Measurements from ENCODE around the gene PAM. TPM values are rescaled to one million over a fixed set of nuclear protein-coding genes. Genes with fewer than 3 reads are reported as not detected.
"Not testable (repeated sequence)": the region's sequence is repeated elsewhere in the genome, so short reads cannot be mapped to it uniquely, and the experiment has no call there.

The PAM gene
- total RNA-seq, 1 donor from 2014 or later, result 200 TPM

GRCh38 chr5:102998224-102998623 lies 243.1 kb downstream of the PAM start:
- TF ChIP-seq, protein P1, sequence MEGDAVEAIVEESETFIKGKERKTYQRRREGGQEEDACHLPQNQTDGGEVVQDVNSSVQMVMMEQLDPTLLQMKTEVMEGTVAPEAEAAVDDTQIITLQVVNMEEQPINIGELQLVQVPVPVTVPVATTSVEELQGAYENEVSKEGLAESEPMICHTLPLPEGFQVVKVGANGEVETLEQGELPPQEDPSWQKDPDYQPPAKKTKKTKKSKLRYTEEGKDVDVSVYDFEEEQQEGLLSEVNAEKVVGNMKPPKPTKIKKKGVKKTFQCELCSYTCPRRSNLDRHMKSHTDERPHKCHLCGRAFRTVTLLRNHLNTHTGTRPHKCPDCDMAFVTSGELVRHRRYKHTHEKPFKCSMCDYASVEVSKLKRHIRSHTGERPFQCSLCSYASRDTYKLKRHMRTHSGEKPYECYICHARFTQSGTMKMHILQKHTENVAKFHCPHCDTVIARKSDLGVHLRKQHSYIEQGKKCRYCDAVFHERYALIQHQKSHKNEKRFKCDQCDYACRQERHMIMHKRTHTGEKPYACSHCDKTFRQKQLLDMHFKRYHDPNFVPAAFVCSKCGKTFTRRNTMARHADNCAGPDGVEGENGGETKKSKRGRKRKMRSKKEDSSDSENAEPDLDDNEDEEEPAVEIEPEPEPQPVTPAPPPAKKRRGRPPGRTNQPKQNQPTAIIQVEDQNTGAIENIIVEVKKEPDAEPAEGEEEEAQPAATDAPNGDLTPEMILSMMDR (conservative IDR thresholded peaks at IDR 0.05; ENCODE audit: low read depth, low read length), result no peak
- DNase-seq (ENCODE audit: low read depth), result no peak

DNA sequence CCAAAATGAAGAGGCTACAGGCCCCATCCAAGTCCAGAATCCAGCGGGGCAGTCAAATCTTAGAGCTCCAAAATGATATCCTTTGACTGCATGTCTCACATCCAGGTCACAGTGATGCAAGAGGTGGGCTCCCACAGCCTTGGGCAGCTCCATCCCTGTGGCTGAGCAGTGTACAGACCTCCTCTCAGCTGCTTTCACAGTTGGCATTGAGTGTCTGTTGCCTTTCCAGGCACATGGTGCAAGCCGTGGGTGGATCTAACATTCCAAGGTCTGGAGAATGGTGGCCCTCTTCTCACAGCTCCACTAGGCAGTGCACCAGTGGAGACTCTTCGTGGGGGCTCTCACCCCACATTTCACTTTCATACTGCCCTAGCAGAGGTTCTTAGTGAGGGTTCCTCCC lies 244.1 kb downstream of the PAM start:
- no peak for DNase-seq (ENCODE audit: low read depth)
- TF ChIP-seq, protein P1 (conservative IDR thresholded peaks at IDR 0.05; ENCODE audit: low read depth, low read length), result no peak
- no peak overlapping the region for H3K4me3 ChIP-seq (ENCODE audit: low read depth, low read length)

More at GRCh38 chr5:102998224-102998623, 243.1 kb downstream of the PAM start:
- H3K4me3 ChIP-seq (ENCODE audit: low read depth, low read length), result no peak overlapping the region

DNA sequence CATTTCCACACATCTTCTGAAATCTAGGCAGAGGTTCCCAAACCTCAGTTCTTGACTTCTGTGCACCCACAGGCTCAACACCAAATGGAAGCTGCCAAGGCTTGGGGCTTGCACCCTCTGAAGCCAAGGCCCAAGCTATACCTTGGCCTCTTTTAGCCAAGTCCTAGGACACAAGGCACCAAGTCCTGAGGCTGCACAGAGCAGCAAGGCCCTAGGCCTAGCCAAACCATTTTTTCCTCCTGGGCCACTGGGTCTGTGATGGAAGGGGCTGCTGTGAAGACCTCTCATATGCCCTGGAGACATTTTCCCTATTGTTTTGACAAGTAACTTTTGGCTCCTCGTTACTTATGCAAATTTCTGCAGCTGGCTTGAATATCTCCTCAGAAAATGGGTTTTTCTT lies 244.5 kb downstream of the PAM start:
- not testable (repeated sequence) for DNase-seq (ENCODE audit: low read depth); H3K4me3 ChIP-seq (ENCODE audit: low read depth, low read length)

DNA sequence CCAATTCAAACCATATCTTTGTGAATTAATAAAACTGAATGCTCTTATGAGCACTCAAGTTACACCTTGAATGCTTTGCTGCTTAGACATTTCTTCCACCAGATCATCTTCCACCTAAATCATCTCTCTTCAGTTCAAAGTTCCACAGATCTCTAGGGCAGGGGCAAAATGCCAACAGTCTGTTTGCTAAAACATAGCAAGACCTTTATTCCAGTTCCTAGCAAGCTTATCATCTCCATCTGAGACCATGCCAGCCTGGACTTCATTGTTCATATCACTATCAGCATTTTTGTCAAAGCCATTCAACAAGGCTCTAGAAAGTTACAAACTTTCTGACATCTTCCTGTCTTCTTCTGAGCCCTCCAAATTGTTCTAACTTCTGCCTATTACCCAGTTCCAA lies 245.0 kb downstream of the PAM start:
- no peak for DNase-seq (ENCODE audit: low read depth)
- no peak overlapping the region for H3K4me3 ChIP-seq (ENCODE audit: low read depth, low read length)
- TF ChIP-seq, protein P1 (conservative IDR thresholded peaks at IDR 0.05; ENCODE audit: low read depth, low read length), result no peak

- no peak overlapping the region for H3K4me3 ChIP-seq (ENCODE audit: low read depth, low read length)
- DNase-seq (ENCODE audit: low read depth), result no peak
- TF ChIP-seq, protein P1 (conservative IDR thresholded peaks at IDR 0.05; ENCODE audit: low read depth, low read length), result no peak
Measured at GRCh38 chr5:103003872-103004271, 248.8 kb downstream of the PAM start.

DNA sequence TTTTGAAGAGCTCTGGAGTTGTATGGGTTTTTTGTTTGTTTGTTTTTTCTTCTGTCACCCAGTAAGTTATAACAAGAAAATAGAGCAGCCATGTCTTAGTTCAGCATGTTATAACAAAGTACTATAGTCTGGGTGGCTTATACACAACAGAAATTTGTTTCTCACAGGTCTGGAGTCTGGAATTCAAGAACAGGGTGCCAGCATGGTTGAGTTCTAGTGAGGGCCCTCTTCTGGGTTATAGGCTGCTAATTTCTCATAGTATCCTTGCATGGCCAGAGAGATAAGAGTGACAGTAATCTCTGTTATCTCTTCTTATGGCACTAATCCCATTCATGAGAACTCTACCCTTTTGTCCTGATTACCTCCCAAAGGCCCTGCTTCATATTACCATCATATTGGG lies 250.2 kb downstream of the PAM start:
- no peak for DNase-seq (ENCODE audit: low read depth)

GRCh38 chr5:103006921-103007320 lies 251.8 kb downstream of the PAM start:
- DNase-seq (ENCODE audit: low read depth), result no peak
- H3K4me3 ChIP-seq (ENCODE audit: low read depth, low read length), result no peak overlapping the region
- TF ChIP-seq, protein P1 (conservative IDR thresholded peaks at IDR 0.05; ENCODE audit: low read depth, low read length), result no peak

More for the DNA sequence above, 250.2 kb downstream of the PAM start:
- H3K4me3 ChIP-seq (ENCODE audit: low read depth, low read length), result no peak overlapping the region
- TF ChIP-seq, protein P1 (conservative IDR thresholded peaks at IDR 0.05; ENCODE audit: low read depth, low read length), result no peak
